Sigmoid colon (tissue), 7 donors: ENCODE data around the gene DNAJC10. TPM values are rescaled to one million over a fixed set of nuclear protein-coding genes. Genes with fewer than 3 reads are reported as not detected.

ENCODE experiments used
- DNase-seq: peaks from one replicate; pipeline ENCODE4 v3.0.0-alpha.2; 2019
- H3K27ac ChIP-seq, 4 donors: fragments of 200-600 bp; sonication (generic); one replicate each; pipeline ENCODE4 v1.5.1; 2016 to 2019; ENCODE audit warnings: mild to moderate bottlenecking in 1 of 4
- H3K27me3 ChIP-seq, 3 donors: fragments of 200-600 bp; sonication (generic); one replicate each; pipeline ENCODE4 v1.5.1; 2019; ENCODE audit warnings: mild to moderate bottlenecking in 1 of 3
- H3K36me3 ChIP-seq, 4 donors: fragments of 200-600 bp; sonication (generic); one replicate each; pipeline ENCODE4 v1.5.1; 2016 to 2019
- H3K4me1 ChIP-seq, 4 donors: fragments of 200-600 bp; sonication (generic); one replicate each; pipeline ENCODE4 v1.5.1; 2017 to 2019
- H3K4me3 ChIP-seq, 4 donors: fragments of 200-600 bp; sonication (generic); one replicate each; pipeline ENCODE4 v1.5.1; 2017 to 2019; ENCODE audit warnings: mild to moderate bottlenecking in 2 of 4, moderate library complexity in 1 of 4
- H3K9me3 ChIP-seq, 4 donors: fragments of 200-600 bp in 3 of 4; sonication (generic) in 3 of 4; one replicate each; pipeline versions ENCODE4 v1.5.1 to v1.6.1; 2013 to 2019
- EP300 ChIP-seq, 4 donors: sonication (generic); formaldehyde crosslinking; IDR thresholded peaks; one replicate each; pipeline ENCODE4 v1.6.1; 2017; ENCODE audit warnings: antibody characterized with exemption in 4 of 4
- POLR2A ChIP-seq, 2 donors: fragments of 450-650 bp; IDR thresholded peaks; one replicate each; pipeline ENCODE4 v1.6.1; 2016; ENCODE audit warnings: antibody characterized with exemption in 2 of 2, mild to moderate bottlenecking in 2 of 2, moderate library complexity in 2 of 2
- POLR2AphosphoS5 ChIP-seq, 4 donors: sonication (generic); formaldehyde crosslinking; IDR thresholded peaks; one replicate each; pipeline ENCODE4 v1.6.1; 2017; ENCODE audit warnings: antibody characterized with exemption in 4 of 4
- WGBS, 2 donors: extraction: QIAGEN DNeasy Blood & Tissue Kit; methylation state at CpG; one replicate each; pipeline ENCODE4 v1.1.7; 2013; 5-methylcytosine and 5-hydroxymethylcytosine counted together
- intact Hi-C: fragments of 100-400 bp; cut with DNase I; formaldehyde crosslinking; loops from one replicate; pipeline ENCODE4 v1.15.1; 2023
- polyA plus RNA-seq, 3 donors: library from polyadenylated mRNA; stranded (reverse); fragments of 200-250 nt; gene quantifications; one replicate each; pipeline ENCODE4 v1.2.3, GENCODE V29; 2013
- small RNA-seq, 3 donors: library from RNA; depleted of rRNA; stranded (forward); fragments of <200 nt; gene quantifications; one replicate each; pipeline ENCODE3, GENCODE V24; 2016
- total RNA-seq, 4 donors: library from RNA; depleted of rRNA; stranded (reverse); fragments of >200 nt; gene quantifications; one replicate each; pipeline ENCODE4 v1.1.0, GENCODE V29; 2016
- TF ChIP-seq, protein P1 (sequence below), 4 experiments: fragments of 450-650 bp in 3 of 4; fragments of 200-600 bp in 1 of 4; IDR thresholded peaks; one replicate each; pipeline ENCODE4 v1.5.1; 2016 to 2019; ENCODE audit warnings: antibody characterized with exemption in 4 of 4, mild to moderate bottlenecking in 3 of 4, moderate library complexity in 2 of 4
- donor health status: healthy with polysubstance abuse.
- donor health status: Bipolar disorder and iron deficiency.
- donor health status: healthy.

DNAJC10 gene
- total and polyA plus RNA-seq, 7 donors: 9.0 to 50.1 (median 44.3) TPM

DNA sequence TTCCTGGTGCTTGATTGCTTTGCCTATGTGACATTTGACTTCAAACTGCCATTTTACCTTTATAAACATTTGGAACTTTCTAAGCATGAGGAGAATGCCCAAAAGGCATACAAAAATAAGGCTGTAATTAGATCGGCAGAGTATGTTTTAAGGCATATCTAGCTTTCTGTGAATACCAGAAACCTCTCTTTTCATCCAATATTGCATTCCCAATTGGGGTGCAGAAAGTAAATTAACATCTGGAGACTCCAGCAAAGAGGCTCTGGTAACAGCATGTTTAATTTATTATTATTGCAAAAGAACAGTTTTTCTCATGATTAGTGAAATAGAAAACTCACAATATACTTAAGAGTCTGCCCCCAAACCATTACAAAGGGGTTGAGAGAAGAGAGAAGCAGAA lies 118.2 kb downstream of the DNAJC10 start:
- H3K9me3 ChIP-seq: no peaks in the 10 kb centered on the region
- H3K36me3 ChIP-seq: no peaks in the 10 kb centered on the region
- H3K4me3 ChIP-seq: no peak overlapping the region
- no peak overlapping the region for H3K27ac ChIP-seq
- 76 to 77% methylated on average over 1 of the region's 1 CpG for WGBS, 2 donors
- no peaks in the 10 kb centered on the region for H3K4me1 ChIP-seq
- intact Hi-C loops: no loop called here
- no peak for DNase-seq
- TF ChIP-seq, protein P1, sequence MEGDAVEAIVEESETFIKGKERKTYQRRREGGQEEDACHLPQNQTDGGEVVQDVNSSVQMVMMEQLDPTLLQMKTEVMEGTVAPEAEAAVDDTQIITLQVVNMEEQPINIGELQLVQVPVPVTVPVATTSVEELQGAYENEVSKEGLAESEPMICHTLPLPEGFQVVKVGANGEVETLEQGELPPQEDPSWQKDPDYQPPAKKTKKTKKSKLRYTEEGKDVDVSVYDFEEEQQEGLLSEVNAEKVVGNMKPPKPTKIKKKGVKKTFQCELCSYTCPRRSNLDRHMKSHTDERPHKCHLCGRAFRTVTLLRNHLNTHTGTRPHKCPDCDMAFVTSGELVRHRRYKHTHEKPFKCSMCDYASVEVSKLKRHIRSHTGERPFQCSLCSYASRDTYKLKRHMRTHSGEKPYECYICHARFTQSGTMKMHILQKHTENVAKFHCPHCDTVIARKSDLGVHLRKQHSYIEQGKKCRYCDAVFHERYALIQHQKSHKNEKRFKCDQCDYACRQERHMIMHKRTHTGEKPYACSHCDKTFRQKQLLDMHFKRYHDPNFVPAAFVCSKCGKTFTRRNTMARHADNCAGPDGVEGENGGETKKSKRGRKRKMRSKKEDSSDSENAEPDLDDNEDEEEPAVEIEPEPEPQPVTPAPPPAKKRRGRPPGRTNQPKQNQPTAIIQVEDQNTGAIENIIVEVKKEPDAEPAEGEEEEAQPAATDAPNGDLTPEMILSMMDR (IDR thresholded peaks at IDR 0.05): no peak
- no peak for TF ChIP-seq POLR2A (IDR thresholded peaks at IDR 0.05)
- TF ChIP-seq EP300 (IDR thresholded peaks at IDR 0.05): no peak
- TF ChIP-seq POLR2AphosphoS5 (IDR thresholded peaks at IDR 0.05): no peak
- H3K27me3 ChIP-seq: no peaks in the 10 kb centered on the region

DNA sequence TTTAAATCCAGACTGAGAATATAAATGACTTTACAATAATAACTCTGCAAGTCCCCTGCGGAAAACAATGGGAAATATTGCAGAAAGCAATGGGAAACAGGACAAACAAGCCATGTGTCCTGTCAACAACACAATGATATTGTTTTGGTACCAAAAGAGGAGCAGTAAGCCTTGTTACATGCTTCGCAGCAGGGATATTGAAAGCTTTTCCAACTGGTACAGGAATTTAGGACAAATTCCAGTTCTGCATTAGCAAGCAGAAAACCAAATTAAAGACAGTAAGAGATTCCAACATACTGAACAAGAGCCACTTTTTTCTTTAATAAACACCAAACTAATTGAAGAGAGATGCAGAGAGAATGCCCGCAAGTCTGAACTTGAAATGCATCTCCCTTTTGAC lies 120.4 kb downstream of the DNAJC10 start:
- intact Hi-C loops: no loop called here
- H3K27ac ChIP-seq: no peak overlapping the region

More for the DNA sequence above, 120.4 kb downstream of the DNAJC10 start:
- no peaks in the 10 kb centered on the region for H3K27me3 ChIP-seq
- H3K9me3 ChIP-seq: no peaks in the 10 kb centered on the region
- no peak for TF ChIP-seq POLR2AphosphoS5 (IDR thresholded peaks at IDR 0.05)
- TF ChIP-seq, protein P1 (IDR thresholded peaks at IDR 0.05): no peak
- no peak for TF ChIP-seq POLR2A (IDR thresholded peaks at IDR 0.05)
- 87 to 93% methylated on average over 3 of the region's 3 CpGs for WGBS, 2 donors
- H3K36me3 ChIP-seq: no peaks in the 10 kb centered on the region
- H3K4me3 ChIP-seq: no peak overlapping the region
- H3K4me1 ChIP-seq: no peaks in the 10 kb centered on the region
- no peak for DNase-seq

Small RNA genes within 50 kb of the gene (small RNA-seq; reads per million reads assigned to genes)
- gene RF00019: 0 reads per million in 3 donors

Other genes with a start within 250 kb of the DNAJC10 start
- 10 to 100 TPM in 2 of 4 donors, 1 to 10 TPM in 2; 7.9 to 14.7 (median 9.3) TPM for gene FRZB, start 150.4 kb downstream of the DNAJC10 start, total RNA-seq
- 10 to 100 TPM in 1 of 3 donors, 1 to 10 TPM in 2; 3.7 to 10.2 (median 8.0) TPM for gene FRZB, start 150.4 kb downstream of the DNAJC10 start, polyA plus RNA-seq